GM12878 (cell line): ENCODE measurements around the gene PPP2R2B. TPM values are rescaled to one million over a fixed set of nuclear protein-coding genes. Genes with fewer than 3 reads are reported as not detected.

Experiments used
- NFIC ChIP-seq: IDR thresholded peaks from 2 replicates; pipeline ENCODE4 v1.6.1; 2012; ENCODE audit warnings: low read depth, mild to moderate bottlenecking, inconsistent platforms, low read length, moderate library complexity
- RELA ChIP-seq: fragments of 450-650 bp; IDR thresholded peaks from 2 replicates; pipeline ENCODE4 v1.8.0; 2014; ENCODE audit warnings: borderline replicate concordance; ENCODE audit not compliant: partially characterized antibody
- SUZ12 ChIP-seq: fragments of 200-600 bp; sonication (generic); IDR thresholded peaks from one replicate; pipeline ENCODE4 v1.6.1; 2018; ENCODE audit warnings: antibody characterized with exemption, mild to moderate bottlenecking; ENCODE audit not compliant: unreplicated experiment
- ZBED1 ChIP-seq: IDR thresholded peaks from 2 replicates; pipeline ENCODE4 v1.6.1; 2016; ENCODE audit warnings: borderline replicate concordance
- ZNF687 ChIP-seq: fragments of 450-650 bp; IDR thresholded peaks from 2 replicates; pipeline ENCODE4 v1.6.1; 2017; ENCODE audit warnings: mild to moderate bottlenecking, moderate library complexity
- polyA plus RNA-seq, 11 experiments: library from polyadenylated mRNA; depleted of rRNA in 4 of 11; unstranded in 6 of 11; stranded (reverse) in 5 of 11; fragments of >200 nt; fragmentation: Nextera tagmentation in 4 of 11; fragmentation: Illumina TruSeq in 1 of 11; extraction: Ambion mirVana in 4 of 11; extraction: Trizol in 1 of 11; gene quantifications; 1 replicate in 1 of 11; 2 replicates in 10 of 11; pipeline versions ENCODE4 v1.2.1 to v1.2.3, GENCODE V29; 2011 to 2016; ENCODE audit warnings: inconsistent platforms in 2 of 11, missing spikeins in 2 of 11, low read depth in 1 of 11
- total RNA-seq, 4 experiments: library from RNA; depleted of rRNA in 3 of 4; stranded (reverse); fragments of >200 nt in 3 of 4; fragmentation: Illumina TruSeq in 1 of 4; extraction: Trizol in 1 of 4; gene quantifications; 2 replicates each; pipeline versions ENCODE4 v1.2.1 to v1.2.3, GENCODE V29; 2013 to 2021
- TF ChIP-seq, protein P1 (sequence below): fragments of 450-650 bp; formaldehyde crosslinking; IDR thresholded peaks from 2 replicates; pipeline ENCODE4 v1.4.0; 2022; ENCODE audit warnings: mild to moderate bottlenecking, moderate library complexity

PPP2R2B gene
- total and polyA plus RNA-seq, 10 of the 15 experiments (the other 5 are each of a cell fraction or from before 2014, with no cell fraction given): not detected

DNA sequence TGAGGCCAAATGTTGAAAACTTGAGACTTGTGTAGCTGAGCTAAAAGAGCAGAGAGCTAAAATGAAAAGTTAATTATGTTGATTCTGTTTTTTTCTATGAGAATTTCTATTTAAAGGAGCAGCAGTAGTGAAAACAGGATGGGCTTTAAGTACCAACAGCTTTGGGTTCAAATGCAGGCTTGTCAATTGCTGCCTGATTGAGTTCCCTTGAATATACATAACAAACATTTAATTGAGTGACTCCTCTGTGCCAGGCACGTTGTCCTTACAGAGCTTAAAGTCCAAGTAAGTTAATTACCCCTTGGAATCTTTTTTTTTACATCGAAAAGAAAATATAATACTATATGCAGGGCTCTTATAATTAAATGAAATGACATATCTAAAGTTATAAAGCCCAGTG, 38.5 kb downstream of the PPP2R2B start (continued):
- TF ChIP-seq ZNF687 (no peak), ZBED1 (no peak), SUZ12 (no peak), RELA (no peak), NFIC (no peak)
- TF ChIP-seq, protein P1, sequence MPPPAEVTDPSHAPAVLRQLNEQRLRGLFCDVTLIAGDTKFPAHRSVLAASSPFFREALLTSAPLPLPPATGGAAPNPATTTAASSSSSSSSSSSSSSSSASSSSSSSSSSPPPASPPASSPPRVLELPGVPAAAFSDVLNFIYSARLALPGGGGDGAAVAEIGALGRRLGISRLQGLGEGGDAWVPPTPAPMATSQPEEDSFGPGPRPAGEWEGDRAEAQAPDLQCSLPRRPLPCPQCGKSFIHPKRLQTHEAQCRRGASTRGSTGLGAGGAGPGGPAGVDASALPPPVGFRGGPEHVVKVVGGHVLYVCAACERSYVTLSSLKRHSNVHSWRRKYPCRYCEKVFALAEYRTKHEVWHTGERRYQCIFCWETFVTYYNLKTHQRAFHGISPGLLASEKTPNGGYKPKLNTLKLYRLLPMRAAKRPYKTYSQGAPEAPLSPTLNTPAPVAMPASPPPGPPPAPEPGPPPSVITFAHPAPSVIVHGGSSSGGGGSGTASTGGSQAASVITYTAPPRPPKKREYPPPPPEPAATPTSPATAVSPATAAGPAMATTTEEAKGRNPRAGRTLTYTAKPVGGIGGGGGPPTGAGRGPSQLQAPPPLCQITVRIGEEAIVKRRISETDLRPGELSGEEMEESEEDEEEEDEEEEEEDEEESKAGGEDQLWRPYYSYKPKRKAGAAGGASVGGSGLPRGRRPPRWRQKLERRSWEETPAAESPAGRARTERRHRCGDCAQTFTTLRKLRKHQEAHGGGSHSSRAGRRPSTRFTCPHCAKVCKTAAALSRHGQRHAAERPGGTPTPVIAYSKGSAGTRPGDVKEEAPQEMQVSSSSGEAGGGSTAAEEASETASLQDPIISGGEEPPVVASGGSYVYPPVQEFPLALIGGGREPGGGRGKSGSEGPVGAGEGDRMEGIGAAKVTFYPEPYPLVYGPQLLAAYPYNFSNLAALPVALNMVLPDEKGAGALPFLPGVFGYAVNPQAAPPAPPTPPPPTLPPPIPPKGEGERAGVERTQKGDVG: no peak
